ENCODE measurements around the gene LRCH4.

LRCH4 gene, protein sequence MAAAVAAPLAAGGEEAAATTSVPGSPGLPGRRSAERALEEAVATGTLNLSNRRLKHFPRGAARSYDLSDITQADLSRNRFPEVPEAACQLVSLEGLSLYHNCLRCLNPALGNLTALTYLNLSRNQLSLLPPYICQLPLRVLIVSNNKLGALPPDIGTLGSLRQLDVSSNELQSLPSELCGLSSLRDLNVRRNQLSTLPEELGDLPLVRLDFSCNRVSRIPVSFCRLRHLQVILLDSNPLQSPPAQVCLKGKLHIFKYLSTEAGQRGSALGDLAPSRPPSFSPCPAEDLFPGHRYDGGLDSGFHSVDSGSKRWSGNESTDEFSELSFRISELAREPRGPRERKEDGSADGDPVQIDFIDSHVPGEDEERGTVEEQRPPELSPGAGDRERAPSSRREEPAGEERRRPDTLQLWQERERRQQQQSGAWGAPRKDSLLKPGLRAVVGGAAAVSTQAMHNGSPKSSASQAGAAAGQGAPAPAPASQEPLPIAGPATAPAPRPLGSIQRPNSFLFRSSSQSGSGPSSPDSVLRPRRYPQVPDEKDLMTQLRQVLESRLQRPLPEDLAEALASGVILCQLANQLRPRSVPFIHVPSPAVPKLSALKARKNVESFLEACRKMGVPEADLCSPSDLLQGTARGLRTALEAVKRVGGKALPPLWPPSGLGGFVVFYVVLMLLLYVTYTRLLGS

DNA sequence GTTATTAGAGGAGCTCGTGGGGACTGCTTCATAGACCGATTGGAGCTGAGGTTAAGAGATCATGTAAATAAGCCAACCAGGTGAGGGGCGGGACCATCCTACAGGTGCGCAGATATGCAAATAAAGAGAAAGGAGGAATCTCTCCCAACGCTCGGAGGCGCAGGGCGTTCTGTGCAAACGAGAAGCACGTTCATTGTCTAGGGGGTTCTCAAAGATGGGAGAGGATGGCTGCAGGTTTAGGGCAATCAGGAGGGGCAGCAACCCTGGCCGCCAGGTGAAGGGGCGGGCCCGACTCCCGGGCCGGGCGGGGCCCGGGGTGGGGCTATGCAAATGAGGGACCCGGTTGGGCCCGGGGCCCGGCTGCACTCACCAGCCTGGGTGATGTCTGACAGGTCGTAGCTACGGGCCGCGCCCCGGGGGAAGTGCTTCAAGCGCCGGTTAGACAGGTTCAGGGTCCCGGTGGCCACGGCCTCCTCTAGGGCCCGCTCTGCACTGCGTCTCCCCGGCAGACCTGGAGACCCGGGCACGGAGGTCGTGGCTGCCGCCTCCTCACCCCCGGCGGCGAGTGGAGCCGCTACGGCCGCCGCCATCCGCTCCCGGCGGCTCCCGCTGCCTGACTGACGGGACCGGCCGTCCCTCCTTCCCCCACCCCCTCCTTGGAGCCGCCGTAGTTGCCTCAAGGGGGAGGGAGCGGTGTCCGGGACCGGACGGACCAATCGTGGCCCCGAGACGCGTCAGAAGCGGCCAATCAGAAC, at the start of gene LRCH4:
TSS of gene LRCH4 (minus strand) at position 619 of the 755 bp plus-strand sequence. CDS start at position 590, 29 bp downstream.
- Mint-ChIP-seq H3K4me1 (ENCODE audit: low read depth) (peaks cover 44% of the 10 kb centered on the region), H3K9me3 (no peaks in the 10 kb centered on the region), H3K4me3 (peak within 1 kb of the TSS; percentile 91), H3K36me3 (ENCODE audit: low read depth) (peaks cover 11% of the 10 kb centered on the region), H3K27me3 (no peaks in the 10 kb centered on the region), H3K27ac (peak within 1 kb of the TSS; percentile 97)
- no peak for DNase-seq

DNA sequence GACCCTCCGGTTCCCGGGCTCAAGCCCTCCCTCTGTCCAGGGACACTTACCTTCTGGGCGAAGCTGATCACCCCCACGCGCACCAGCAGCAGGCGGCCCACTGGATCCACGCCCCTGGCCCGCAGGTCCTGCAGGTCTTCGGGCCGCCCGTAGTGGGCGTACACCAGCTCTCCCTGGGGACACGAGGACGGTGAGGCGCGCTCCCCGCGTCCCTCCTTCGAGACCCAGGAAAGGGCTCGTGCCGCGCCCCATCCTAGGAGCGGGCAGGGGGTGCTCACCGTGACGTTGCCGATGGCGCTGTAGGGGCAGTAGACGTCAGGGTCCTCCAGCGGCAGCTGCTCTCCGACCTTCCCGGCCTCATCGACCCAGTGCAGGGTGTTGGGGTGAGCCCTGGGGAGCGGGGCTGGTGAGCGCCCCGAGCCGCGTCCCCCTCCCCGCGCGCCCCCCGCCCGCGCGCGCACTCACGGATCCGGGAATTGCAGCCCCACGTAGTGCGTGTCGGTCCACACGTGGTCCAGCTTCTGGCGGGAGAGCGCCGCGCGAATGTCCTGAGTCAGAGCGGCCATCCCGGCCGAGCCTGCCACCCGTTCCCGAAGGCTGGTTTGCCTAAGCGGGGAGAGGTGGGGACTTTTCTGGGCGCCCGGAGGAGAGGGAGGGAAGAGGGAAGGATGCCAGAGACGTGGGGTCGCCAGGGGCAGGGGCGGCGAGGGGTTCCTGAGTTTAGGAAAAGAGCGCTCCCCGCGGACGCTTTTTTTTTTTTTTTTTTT, 47.2 kb upstream of the LRCH4 start:
- peak; percentile 84 for DNase-seq

DNA sequence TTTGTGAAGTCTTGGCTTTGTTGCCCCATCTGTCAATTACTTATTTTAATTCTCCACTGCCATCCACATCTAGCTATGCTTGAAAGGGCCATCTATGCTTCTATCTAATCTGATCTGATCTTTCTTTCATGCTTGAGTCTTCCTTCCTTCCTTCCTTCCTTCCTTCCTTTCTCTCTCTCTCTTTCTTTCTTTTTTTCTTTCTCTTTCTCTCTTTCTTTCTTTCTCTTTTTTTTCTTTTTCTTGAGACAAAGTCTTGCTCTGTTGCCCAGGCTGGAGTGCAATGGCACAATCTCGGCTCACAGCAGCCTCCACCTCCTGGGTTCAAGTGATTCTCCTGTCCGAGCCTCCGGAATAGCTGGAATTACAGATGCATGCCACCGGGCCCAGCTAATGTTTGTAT, 44.1 kb upstream of the LRCH4 start:
- no peak overlapping the region for H3K4me3 Mint-ChIP-seq
- no peaks in the 10 kb centered on the region for H3K27me3 Mint-ChIP-seq
- H3K36me3 Mint-ChIP-seq (ENCODE audit: low read depth): peaks cover 14% of the 10 kb centered on the region
- H3K4me1 Mint-ChIP-seq (ENCODE audit: low read depth): peaks cover 48% of the 10 kb centered on the region
- no peak for DNase-seq
- H3K9me3 Mint-ChIP-seq: no peaks in the 10 kb centered on the region
- no peak overlapping the region for H3K27ac Mint-ChIP-seq

More for the DNA sequence above, 47.2 kb upstream of the LRCH4 start:
- H3K4me1 Mint-ChIP-seq (ENCODE audit: low read depth): peaks cover 31% of the 10 kb centered on the region
- no peaks in the 10 kb centered on the region for H3K27me3 Mint-ChIP-seq
- peak overlapping the region; percentile 83 for H3K4me3 Mint-ChIP-seq
- peak overlapping the region; percentile 94 for H3K27ac Mint-ChIP-seq
- H3K36me3 Mint-ChIP-seq (ENCODE audit: low read depth): peaks cover 20% of the 10 kb centered on the region
- no peaks in the 10 kb centered on the region for H3K9me3 Mint-ChIP-seq

DNA sequence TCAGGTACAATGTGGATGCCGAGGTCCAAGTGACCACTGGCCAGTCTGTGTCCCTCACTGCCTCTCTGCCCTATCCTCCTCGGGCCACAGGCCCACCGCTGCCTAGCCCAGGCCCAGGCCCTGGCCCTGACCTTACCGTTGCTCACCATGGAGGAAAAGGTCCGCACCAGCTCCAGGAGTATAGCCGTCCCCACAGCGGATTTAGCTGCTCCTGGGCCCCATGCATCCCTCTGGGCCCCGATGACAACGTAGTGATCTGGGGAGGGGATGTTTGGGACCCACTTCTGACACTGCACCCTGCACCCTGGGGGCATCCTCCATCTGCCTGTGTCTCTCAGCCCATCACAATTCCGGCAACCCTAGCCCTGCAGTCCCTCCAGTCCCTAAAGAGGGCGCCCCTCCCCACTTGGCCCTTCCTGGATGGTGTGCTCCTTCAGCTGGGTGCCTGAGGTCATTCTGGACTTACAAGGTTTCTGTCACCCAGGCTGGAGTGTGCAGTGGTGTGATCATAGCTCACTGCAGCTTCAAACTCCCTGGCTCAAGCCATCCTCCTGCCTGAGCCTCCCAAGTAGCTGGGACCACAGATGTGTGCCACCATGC, 43.3 kb upstream of the LRCH4 start:
- no peak for DNase-seq
- no peak overlapping the region for H3K27ac Mint-ChIP-seq
- no peaks in the 10 kb centered on the region for H3K27me3 Mint-ChIP-seq
- H3K4me1 Mint-ChIP-seq (ENCODE audit: low read depth): peaks cover 43% of the 10 kb centered on the region
- H3K36me3 Mint-ChIP-seq (ENCODE audit: low read depth): peaks cover 14% of the 10 kb centered on the region
- no peaks in the 10 kb centered on the region for H3K9me3 Mint-ChIP-seq
- H3K4me3 Mint-ChIP-seq: no peak overlapping the region

DNA sequence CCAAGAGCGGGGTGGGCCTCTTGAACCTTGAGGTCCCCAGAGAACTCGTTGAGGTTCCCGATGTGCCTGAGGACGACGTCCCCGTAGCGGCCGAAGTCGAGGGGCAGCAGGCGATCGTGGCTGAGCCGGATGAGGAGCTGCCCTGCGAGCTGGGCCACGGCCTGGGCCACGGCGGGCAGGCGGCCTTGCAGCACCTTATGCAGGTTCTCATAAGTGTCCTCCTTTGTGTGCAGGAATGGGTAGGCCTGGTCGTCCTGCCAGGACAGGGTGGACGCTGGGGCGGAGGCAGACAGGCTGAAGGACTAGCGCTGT, 41.3 kb upstream of the LRCH4 start:
- H3K4me1 Mint-ChIP-seq (ENCODE audit: low read depth): peaks cover 30% of the 10 kb centered on the region
- H3K27me3 Mint-ChIP-seq: no peaks in the 10 kb centered on the region
- no peak for DNase-seq
- peak overlapping the region; percentile 37 for H3K27ac Mint-ChIP-seq
- H3K9me3 Mint-ChIP-seq: no peaks in the 10 kb centered on the region
- H3K4me3 Mint-ChIP-seq: peak overlapping the region; percentile 76
- peaks cover 10% of the 10 kb centered on the region for H3K36me3 Mint-ChIP-seq (ENCODE audit: low read depth)

DNA sequence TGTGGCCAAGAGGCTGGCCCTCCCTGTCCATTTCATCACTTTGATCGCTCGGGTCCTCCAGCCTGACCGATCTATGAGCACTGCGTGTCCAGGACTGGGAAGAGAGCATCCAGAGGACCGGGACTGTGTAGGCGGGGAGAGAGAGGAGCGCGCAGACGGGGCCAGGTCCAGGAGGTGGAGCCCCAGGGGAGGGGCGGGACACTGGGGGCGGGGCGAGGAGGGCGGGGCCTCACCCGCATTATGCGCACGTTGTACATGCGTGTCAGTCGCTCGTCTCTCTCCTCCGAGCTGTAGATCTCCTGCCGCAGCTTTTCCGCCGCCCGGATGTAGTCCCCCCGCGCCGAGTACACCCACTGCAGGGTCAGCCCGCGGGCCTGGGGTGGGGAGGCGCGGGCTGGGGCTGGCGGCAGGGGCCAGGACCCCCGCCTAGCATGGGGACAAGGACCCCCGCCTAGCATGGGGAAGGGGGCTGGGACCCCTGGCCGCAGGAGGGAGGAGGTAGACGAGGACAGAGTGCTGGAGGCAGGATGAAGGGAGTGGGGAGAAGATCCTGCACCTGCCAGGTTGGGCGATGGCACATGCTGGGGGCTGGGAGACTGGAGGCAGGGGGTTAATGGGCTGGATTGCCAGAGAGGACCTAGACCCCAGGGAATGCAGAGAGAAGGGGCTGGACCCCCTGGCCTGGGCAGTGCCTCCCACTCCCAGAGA, 40.8 kb upstream of the LRCH4 start:
- peaks cover 27% of the 10 kb centered on the region for H3K4me1 Mint-ChIP-seq (ENCODE audit: low read depth)
- H3K27me3 Mint-ChIP-seq: no peaks in the 10 kb centered on the region
- H3K36me3 Mint-ChIP-seq (ENCODE audit: low read depth): peaks cover 10% of the 10 kb centered on the region
- DNase-seq: peak; percentile 90
- H3K27ac Mint-ChIP-seq: peak overlapping the region; percentile 81
- H3K4me3 Mint-ChIP-seq: peak overlapping the region; percentile 76
- no peaks in the 10 kb centered on the region for H3K9me3 Mint-ChIP-seq

DNA sequence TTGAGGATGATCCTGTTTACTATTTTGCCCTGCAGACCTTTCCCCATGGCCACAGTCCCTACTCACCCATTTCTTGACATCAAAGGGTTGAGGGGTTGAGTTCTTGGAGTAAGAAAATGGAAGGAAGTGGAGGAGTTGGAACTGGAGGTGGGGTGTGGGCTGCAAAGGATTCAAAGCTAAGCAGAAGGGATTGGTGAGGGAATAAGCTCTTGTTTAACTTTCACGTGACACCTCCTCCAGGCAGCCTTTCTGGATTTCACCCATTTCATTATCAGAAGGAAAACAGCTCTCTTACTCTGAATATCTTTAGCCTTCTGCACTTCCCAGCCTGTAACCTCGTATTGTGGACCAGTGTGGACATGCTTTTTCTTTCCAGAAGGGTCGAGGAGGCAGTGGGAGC, 40.1 kb upstream of the LRCH4 start:
- Mint-ChIP-seq H3K27me3 (no peaks in the 10 kb centered on the region), H3K36me3 (ENCODE audit: low read depth) (peaks cover 10% of the 10 kb centered on the region), H3K9me3 (no peaks in the 10 kb centered on the region), H3K4me1 (ENCODE audit: low read depth) (peaks cover 27% of the 10 kb centered on the region), H3K4me3 (peak overlapping the region; percentile 76), H3K27ac (peak overlapping the region; percentile 44)
- DNase-seq: no peak

DNA sequence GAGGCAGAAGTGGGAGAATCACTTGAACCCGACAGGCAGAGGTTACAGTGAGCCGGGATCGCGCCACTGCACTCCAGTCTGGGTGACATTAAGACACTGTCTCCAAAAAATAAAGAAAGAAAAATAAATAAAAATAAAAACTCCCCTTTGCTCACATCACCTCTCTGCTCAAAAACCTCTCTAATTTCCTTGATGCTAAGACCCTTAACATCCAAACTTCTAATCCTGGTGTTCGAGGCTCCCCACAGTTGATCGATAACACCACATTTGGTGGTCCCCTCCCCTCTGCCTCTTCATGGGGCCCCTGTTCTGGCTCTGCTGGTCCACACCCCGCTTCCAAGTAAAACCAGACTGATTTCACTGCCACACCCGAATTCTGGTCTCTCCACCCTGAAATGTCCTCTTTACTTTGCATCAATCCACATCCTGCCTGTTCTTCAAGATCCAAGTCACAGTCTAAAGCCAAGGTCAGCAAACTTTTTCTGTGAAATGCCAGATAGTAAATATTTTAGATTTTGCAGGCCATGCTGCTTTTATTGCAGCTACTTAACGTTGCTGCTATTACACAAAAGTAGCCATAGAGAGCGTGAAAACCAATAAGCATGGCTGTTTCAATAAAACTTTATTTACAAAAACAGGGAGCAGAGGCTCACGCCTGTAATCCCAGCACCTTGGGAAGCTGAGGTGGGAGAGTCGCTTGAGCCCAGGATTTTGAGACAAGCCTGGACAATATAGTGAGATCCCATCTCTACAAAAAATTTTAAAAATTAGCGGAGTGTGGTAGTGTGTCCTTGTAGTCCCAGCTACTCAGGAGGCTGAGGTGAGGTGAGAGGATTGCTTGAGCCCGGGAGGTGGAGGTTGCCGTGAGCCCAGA, 38.3 kb upstream of the LRCH4 start:
- Mint-ChIP-seq H3K27ac (no peak overlapping the region), H3K9me3 (no peaks in the 10 kb centered on the region), H3K27me3 (no peaks in the 10 kb centered on the region), H3K4me1 (ENCODE audit: low read depth) (peaks cover 21% of the 10 kb centered on the region), H3K36me3 (ENCODE audit: low read depth) (peaks cover 6% of the 10 kb centered on the region), H3K4me3 (no peak overlapping the region)
- no peak for DNase-seq

DNA sequence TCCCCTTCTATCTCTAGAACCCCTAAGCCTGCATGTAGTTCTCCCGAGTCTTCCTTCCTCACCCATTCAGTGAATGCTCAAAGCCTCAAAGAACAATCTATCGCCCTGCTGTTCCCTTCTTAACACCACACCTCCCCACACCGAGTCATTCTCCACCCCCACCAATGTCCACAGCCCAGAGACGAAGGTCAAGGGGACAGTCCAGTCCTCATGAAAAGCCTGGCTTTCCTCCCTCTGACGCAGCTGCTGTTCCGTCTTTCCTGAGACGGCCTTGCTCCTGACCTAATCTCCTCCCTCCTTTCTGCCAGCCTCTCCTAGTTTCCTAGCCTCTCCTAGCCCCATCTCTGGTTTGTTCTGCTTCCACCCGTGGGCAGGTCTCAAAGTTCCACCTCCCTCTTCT, 35.6 kb upstream of the LRCH4 start:
- no peak for DNase-seq
- Mint-ChIP-seq H3K4me3 (no peak overlapping the region), H3K9me3 (no peaks in the 10 kb centered on the region), H3K4me1 (ENCODE audit: low read depth) (peaks cover 9% of the 10 kb centered on the region), H3K36me3 (ENCODE audit: low read depth) (no peaks in the 10 kb centered on the region), H3K27ac (no peak overlapping the region), H3K27me3 (no peaks in the 10 kb centered on the region)

DNA sequence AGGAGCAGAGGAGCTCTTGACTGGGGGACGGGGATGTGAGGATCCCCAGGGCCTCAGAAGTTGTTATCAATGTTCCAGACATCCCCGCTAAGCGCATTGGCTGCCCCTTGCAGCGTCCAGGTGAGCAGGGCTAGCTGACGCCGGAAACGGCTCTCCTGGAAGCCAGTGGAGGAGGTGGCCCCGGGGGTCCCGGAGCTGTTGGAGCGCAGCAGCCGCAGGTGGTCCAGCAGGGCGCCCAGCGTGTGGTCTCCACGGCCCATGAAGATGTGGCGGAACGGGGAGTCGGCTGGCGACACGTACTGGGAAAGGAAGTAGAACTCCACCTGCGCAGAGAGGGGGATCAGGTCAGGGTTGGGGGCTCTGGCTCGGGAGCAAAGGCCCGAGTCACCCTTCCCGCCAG, 34.9 kb upstream of the LRCH4 start:
- H3K27ac Mint-ChIP-seq: no peak overlapping the region
- DNase-seq: no peak
- H3K4me1 Mint-ChIP-seq (ENCODE audit: low read depth): peaks cover 2% of the 10 kb centered on the region
- no peaks in the 10 kb centered on the region for H3K27me3 Mint-ChIP-seq
- H3K9me3 Mint-ChIP-seq: no peaks in the 10 kb centered on the region
- no peak overlapping the region for H3K4me3 Mint-ChIP-seq
- no peaks in the 10 kb centered on the region for H3K36me3 Mint-ChIP-seq (ENCODE audit: low read depth)

DNA sequence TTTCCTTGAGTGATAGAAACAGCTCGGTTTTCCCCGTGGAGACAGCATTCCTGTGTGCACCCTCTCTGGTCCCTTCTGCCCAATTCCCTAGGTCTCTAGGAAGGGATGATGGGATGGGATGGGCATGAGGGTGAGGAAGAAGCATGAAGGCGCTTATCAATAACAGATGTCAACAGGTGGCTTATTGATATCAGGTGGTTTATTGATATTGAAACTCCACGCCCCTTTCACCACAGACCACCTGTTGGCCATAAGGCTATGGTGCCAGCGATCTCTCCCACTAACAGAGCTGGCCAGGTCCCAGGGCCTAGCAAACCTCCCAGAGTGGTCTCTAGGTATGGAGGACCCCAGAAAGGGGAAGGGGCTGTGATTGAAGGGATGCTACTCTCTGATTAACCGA, 34.3 kb upstream of the LRCH4 start:
- H3K4me3 Mint-ChIP-seq: no peak overlapping the region
- no peak overlapping the region for H3K27ac Mint-ChIP-seq
- H3K27me3 Mint-ChIP-seq: no peaks in the 10 kb centered on the region
- no peaks in the 10 kb centered on the region for H3K4me1 Mint-ChIP-seq (ENCODE audit: low read depth)
- no peak for DNase-seq
- H3K9me3 Mint-ChIP-seq: no peaks in the 10 kb centered on the region
- H3K36me3 Mint-ChIP-seq (ENCODE audit: low read depth): no peaks in the 10 kb centered on the region

DNA sequence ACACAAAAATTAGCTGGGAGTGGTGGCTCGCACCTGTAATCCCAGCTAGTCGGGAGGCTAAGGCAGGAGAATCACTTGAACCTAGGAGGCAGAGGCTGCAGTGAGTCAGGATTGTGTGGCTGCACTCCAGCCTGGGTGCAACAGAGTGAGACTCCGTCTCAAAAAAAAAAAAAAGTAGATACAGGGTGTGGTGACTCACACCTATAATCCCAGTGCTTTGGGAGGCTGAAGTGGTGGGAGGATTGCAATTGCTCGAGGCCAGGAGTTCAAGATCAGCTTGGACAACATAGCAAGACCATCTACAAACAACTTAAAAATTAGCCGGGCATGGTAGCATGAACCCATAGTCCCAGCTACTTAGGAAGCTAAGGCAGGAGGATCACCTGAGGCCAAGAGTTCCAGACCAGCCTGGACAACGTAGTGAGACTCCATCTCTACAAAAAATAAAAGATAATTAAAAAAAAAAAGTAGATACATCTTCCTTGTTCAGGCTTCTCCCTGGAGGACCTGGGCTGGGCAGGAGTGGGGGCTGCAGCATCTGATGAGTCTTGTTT, 28.5 kb upstream of the LRCH4 start:
- H3K27me3 Mint-ChIP-seq: no peaks in the 10 kb centered on the region
- H3K36me3 Mint-ChIP-seq (ENCODE audit: low read depth): peaks cover 2% of the 10 kb centered on the region
- no peak overlapping the region for H3K27ac Mint-ChIP-seq
- no peak for DNase-seq
- H3K4me1 Mint-ChIP-seq (ENCODE audit: low read depth): peaks cover 22% of the 10 kb centered on the region
- H3K9me3 Mint-ChIP-seq: no peaks in the 10 kb centered on the region
- no peak overlapping the region for H3K4me3 Mint-ChIP-seq
